GM18867 (cell line): Measurements from ENCODE around the gene EEF2.
"Not testable (repeated sequence)": the region's sequence is repeated elsewhere in the genome, so short reads cannot be mapped to it uniquely, and the experiment has no call there.

ENCODE experiments used
- ATAC-seq: cut with Tn5 transposase; IDR thresholded peaks from one replicate; pipeline ENCODE4 v1.9.1; 2021; ENCODE audit warnings: mild to moderate bottlenecking, moderate library complexity; ENCODE audit not compliant: unreplicated experiment

The EEF2 gene

DNA sequence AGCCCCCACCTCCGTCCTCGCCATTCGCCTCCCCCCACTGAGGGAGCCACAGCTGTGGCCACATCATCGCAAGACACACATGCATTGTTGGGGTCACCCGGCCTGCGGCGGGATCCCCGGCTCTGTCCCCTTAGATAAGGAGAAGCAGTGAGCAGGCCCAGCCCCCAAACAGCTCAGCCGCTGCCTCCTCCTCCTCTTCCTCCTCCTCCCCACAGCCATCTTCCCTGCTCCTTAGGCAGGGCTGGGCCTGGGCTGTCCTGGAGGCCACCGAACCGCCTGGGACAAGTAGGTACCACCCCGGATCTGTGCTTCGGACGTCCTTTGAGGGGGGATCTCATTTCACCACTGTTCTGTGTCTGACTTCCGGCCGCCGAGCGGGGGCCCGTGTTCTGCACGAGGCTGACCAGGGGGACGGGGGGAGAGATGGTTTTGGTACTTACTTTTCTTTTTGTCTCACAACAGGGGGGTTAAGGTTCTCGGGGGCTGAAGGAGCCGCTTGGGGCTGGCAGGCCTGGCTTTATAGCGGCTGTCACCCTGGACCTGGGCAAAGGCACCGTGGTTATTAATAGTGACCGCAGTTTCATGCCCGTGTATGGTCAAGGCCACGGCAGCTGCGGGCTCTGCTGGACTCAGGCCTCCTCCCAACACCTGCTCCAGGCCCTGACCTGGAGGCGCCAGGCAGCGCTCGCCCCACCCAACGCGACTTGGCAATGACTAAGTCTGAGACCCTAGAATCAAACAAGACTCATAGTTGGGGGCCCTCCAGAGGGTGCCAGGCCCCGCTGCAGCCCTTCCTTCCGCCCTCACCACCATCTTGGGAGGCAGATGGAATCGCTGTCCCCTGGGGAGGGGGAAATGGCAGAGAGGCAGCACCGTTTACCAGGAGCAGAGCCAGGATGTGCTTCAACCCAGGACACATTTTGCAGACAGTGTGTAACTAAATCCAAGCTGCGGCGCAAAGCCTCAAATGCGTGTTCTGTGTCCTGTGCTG, 34.1 kb downstream of the EEF2 start:
- no peak for ATAC-seq

DNA sequence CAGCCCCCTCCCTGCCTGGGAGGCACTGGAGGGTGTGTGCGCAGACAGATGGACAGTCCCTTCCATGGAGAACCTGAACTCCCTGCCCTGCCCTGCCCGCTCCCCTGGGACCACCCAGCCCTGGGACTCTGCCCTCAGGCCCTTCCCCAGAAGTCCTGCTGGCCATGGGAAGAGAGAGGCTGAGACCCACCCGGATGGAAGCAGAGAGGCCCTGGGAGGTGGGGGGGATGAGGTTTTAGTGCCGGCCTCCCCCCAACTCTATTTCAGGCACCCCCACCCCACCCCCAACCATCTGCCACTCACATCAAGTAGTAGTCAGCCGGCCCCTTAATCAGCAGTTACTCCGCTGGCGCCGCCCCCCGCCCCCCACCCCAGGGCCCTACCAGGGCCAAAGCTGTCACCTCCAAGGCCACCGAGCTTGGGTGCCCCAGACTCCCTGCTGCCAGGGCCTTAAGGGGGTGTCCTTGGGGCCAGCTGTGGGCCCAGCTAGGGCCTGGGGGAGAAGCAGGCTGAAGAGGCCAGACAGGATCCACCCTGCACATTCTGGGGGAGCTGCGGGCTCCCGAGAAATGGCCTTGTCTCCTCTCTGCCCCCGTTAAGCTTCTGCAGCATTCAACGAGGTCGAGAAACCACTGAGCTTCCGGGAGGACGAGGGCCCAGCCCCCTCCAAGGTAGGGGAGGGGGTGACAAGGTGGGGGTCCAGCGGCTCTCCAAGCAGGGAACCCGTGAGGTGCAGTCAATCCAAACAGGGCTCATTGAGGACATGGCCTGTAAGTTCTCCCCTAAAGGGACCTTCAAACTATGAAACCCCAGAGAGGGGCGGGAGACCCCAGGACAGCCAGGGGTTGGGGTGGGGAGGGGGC, 35.0 kb downstream of the EEF2 start:
- no peak for ATAC-seq

DNA sequence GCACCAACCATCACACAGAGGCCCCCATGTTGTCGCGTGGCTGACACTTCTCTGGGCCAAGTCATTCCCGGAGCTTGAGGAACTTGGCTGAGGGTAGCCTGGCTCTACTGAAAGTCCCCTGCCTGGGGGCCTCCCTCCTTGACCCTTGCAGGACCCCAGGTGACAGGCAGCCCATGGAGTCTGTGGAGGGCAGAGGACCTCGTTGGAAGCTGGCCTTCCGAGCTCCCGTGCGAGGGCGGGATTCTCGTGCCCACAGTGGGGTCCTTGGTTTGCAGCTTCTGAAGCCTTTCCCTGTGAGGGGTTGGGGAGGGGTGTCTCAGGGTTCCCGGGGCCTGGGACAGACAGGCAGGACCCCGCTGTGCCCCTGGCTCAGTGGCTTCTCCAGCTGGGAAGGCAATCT, 36.0 kb downstream of the EEF2 start:
- no peak for ATAC-seq

DNA sequence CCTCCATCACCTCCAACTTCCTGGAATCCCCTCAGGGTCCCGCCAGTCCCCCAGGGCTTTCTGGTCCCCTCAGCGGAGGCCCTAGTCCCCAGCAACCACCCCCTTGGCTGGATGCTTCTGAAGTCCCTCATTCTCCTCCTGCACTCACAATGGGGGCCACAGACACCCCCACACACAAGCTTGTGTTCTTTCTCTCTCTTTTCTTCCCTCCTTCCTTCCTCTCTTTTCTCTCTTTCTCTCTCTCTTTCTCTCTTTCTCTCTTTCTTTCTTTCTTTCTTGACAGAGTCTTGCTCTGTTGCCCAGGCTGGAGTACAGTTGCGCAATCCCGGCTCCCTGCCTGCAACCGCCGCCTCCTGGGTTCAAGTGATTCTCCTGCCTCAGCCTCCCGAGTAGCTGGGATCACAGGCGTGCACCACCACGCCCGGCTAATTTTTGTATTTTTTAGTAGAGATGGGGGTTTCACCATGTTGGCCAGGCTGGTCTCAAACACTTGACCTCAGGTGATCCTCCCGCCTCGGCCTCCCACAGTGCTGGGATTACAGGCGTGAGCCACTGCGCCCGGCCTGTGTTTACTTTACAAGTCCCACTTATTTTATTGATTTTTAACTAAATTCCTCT, 37.8 kb downstream of the EEF2 start:
- not testable (repeated sequence) for ATAC-seq

DNA sequence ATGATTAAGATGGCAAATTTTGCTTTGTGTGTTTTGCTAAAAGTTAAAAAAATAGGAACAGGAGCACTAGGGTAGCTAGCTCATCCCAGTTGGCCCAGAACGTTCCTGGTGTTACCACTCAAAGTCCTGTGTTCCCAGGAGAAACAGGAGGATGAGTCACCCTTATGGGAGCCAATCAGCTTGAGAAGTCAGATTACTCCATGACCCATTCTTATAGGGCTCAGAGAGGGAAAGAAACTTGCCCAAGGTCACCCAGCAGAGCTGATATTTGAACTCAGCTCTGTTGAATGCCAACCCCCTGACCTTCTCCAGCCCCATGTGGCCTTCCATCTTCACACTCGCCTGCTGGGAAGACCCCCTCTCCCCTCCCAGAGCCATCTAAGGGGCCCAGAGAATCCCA, 39.4 kb downstream of the EEF2 start:
- ATAC-seq: no peak

DNA sequence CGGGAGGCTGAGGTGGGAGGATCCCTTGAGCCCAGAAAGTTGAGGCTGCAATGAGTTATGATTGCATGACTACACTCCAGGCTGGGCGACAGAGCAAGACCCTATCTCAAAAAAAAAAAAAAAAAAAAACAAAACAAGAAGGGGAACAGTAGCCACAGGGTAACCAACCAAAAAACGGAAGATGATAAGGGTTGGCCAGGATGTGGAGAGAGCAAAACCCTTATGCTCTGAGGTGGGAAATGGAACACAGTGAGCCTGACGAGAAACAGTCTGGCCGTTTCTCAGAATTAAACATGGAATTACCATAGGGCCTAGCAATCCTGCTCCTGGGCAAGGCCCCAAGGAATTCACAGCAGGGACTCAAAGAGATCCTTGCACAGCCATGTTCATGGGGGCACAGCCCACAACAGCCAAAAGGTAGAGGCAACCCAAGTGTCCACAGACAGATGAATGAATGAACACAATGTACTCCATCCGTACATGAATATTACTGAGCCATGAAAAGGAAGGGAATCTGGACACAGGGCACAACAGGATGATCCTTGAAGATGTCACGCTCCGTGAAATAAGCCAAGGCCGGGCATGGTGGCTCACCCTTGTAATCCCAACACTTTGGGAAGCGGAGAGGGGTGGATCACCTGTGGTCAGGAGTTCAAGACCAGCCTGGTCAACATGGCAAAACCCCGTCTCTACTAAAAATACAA, 41.1 kb downstream of the EEF2 start:
- no peak for ATAC-seq

DNA sequence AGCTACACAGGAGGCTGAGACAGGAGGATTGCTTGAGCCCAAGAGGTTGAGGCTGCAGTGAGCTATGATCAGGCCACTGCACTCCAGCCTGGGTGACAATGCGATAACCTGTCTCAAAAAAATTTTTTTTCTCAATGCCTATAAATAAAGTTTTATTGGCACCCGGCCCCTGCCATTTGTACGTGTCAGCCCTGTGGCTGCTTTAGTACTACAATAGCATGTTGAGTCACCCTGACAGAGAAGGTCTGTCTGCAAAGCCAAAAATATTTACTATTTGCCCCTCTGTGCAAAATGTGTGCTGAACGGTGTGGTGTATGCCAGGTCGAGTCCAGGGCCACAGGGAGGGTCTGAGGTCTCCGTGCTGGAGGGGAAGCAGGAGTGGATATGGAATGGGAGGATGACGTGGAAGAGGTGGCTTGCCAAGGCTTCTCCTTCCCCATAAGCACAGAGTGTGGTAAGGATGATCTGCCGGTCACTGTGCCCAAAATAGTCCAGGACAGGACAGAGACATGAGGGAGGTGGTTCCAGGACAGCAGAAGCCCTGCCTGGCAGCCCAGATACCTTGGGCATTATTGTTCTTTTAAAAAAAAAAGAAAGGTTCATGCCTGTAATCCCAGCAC, 42.4 kb downstream of the EEF2 start:
- no peak for ATAC-seq

DNA sequence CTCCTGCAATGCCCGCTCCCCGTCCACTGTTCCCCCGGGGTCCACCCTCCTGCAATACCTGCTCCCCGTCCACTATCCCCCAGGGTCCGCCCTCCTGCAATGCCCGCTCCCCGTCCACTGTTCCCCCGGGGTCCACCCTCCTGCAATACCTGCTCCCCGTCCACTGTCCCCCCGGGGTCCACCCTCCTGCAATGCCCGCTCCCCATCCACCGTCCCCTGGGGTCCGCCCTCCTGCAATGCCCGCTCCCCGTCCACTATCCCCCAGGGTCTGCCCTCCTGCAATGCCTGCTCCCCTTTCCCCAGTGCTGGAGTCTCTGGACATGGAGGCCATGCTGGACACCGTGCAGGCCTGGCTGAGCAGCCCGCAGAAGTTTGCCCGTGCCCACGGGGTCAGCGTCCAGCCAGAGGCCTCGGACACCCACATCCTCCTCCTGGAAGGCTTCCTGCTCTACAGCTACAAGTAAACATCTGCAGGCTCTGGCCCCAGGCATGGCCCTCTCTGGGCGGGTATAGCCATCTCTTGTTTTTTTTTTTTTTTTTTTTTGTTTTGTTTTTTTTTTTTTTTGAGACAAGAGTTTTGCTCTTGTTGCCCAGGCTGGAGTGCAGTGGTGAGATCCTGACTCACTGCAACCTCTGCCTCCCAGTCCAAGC, 46.8 kb downstream of the EEF2 start:
- ATAC-seq: not testable (repeated sequence)

DNA sequence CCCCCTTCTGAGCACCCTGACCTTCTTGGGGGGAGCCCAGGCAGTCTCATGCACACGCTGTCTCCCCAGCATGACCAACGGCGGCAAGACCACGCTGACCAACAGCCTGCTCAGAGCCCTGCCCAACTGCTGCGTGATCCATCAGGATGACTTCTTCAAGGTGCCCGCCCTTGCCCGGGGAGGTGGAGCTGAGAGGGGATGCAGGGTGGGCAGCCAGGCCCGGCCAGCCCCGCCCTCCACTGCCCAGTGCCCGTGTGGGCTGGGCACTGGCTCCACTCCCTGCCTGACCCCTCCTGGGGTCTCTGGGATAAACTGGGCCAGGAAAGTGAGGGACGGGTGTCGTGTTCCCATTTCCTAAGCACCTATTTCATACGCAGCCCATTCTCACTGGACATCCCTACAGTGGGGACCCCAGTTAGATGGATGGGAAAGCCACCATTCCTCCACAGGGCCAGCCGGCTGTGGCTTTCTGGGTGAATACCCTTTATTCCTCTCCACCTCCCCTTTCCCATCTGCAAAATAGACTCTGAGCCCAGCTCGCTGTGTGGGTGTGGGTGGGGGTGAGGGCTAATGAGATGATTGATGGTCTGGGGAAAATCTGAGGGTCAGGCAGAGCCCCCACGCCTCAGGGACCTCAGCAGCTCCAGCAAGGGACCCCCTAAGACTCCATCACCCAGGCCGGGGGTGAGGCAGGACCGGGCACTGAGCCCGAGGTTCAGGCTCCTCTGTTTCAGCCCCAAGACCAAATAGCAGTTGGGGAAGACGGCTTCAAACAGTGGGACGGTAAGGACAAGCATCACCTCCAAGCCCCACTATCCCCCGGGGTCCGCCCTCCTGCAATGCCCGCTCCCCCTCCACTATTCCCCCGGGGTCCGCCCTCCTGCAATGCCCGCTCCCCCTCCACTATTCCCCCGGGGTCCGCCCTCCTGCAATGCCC, 48.5 kb downstream of the EEF2 start:
- ATAC-seq: no peak

DNA sequence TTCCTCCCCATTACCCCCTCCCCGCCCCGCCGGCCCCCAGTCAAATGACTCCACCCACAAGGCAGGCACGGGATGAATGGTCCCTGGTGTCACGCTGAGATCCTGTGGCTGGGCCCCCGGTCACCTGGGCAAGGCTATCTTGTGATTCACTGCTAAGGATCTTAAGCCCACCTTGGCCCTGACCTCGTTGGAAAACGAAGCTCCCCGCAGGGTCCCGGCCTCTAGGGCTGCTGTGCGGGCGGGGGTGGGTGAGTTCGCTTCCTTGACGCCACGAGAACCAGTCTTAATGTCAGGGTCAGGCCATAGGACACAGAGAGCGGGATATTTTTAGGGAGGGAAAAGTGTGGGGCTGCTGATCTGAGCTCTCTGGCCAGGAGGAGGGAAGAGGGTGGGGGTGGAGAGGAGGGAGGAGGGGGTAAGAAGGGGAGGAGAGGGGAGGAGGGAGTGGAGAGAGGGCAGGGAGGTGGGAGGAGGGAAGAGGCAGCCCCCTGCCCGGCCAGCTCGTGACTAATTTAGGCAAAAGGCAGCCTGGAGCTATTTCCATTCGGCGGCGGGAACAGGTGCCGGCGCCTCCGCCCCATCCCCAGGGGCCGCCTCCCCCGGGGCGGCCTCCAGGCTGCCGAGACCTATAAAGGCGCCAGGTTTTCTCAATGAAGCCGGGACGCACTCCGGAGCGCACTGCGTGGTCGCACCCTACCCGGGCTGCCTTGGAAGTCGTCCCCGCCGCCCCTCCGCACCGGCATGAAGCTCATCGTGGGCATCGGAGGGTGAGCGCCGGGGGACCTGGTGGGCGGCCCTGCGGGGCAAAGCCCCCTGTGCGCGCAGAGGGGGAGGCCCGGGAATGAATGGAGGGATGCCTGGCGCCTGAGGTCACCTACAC, 52.1 kb downstream of the EEF2 start, which contains the start of gene NMRK2:
Gene NMRK2 (plus strand): TSS at position 139 of the 880 bp plus-strand sequence. CDS start 603 bp downstream, at position 742.
- no peak for ATAC-seq

DNA sequence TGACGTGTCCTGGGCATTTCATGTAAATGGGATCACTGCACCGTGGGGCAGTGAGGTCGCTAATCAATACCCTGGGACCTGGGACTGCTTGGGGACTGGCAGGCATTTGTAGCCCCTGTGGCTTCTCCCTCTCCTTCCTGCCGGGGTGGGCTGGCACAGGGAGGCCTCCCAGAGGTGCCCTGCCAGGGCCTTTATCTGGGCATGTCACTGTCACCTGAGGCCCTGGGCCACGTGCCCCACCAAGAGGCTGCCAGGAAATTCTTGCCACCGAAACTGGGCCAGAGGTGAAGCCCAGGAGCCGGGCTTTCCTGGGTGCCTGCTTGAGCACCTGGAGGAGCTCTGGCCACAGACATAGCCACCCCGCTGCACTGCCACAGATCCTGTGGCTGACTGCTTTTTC, 54.2 kb downstream of the EEF2 start:
- ATAC-seq: no peak
